CD4-positive, alpha-beta T cell treated with Interleukin-17A for 1 hour (primary cell): Measurements from ENCODE around the gene POU2AF3.
"Not testable (repeated sequence)": the region's sequence is repeated elsewhere in the genome, so short reads cannot be mapped to it uniquely, and the experiment has no call there.

Experiments
- DNase-seq: peaks from one replicate; pipeline ENCODE4 v3.0.0-alpha.2; 2020

POU2AF3 gene, protein sequence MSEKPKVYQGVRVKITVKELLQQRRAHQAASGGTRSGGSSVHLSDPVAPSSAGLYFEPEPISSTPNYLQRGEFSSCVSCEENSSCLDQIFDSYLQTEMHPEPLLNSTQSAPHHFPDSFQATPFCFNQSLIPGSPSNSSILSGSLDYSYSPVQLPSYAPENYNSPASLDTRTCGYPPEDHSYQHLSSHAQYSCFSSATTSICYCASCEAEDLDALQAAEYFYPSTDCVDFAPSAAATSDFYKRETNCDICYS

DNA sequence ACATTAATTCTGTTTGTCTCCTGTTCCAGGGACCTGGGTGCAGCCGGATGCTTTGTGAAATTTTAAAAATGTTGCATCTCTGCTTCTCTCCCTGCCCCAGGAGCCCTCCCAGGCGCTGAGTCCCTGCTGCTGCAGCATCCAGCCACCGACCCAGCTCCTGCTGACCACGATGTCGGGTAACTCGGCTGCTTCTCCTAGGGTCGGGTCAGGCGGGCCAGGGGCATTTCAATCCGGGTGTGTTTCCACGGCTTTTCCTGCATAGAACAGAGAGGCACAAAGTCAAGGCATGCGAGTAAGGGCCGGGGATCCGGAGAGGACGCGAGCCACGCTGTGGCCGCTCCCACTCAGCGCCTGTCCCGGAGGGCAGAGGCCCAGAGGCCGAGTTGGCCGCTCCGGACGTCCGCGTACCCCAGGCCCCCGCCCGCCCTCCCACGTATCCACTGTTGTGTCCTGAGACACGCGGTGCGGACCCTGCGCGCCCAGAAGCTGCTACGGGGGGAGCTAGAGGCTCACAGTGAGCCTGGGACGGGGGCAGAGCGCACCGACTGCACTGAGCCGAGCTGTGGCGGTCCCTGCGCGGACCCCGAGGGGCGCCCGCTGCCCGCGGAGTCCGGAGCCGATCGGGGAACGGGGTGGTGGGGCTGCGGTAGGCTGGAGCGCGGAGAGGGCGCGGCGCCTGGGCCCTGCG, at the start of gene POU2AF3:
TSS of gene POU2AF3 (plus strand) at position 134 of the 688 bp plus-strand sequence. CDS start at position 170, 36 bp downstream.
- DNase-seq: no peak

DNA sequence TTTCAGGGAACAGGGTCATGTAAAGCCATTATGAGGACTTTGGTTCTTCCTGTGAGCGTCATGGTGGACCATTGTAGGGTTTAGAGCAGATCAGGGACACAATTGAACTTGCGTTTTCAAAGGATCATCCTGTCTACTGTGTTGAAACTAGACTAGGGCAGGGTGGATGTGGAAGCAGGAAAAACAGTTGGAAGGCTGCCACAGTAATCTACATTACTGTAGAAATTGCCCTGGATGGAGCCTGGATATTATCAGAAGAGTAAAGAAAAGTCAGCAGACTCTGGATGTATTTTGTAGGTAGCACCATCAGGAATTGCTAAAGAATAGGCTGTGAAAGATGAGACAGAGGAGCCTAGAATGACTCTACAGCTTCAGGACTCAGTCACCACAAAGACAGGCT, 47.4 kb upstream of the POU2AF3 start:
- no peak for DNase-seq

DNA sequence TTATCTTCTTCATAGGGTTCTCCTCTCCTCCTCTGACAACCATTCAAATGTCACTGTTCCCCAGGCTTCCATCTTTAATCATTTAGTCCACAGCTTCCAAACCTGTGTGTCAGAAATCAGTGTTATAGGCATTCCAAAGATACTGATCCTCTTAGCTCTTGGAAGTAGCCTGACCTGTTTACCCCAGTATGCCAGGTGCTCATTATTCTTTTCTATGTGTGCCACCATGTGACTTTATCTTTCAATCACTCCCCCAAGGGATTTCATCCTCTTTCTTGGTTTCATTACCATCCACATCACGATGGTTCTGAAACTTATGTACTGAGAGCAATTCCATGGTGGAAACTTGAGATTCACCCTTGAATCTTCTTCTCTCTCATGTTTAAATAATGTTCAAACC, 45.2 kb upstream of the POU2AF3 start:
- DNase-seq: no peak

DNA sequence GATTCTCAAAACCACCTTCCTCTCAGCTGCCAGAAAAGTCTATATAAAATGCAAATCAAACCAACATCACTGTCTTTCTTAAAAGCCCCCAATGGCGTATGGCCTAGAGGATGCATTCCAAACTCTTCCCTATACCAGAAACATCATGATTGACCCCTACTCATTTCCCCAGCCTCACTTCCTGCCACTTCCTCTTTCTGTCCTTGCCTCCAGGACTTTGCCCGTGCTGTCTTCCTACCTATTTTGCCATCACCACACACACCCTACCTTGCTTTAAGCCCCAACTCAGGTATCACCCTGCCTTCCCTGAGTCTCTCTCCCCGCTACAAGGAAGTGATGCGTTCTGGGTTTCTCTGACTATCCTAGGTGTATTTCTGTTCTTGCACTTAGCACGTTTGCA, 44.7 kb upstream of the POU2AF3 start:
- no peak for DNase-seq

DNA sequence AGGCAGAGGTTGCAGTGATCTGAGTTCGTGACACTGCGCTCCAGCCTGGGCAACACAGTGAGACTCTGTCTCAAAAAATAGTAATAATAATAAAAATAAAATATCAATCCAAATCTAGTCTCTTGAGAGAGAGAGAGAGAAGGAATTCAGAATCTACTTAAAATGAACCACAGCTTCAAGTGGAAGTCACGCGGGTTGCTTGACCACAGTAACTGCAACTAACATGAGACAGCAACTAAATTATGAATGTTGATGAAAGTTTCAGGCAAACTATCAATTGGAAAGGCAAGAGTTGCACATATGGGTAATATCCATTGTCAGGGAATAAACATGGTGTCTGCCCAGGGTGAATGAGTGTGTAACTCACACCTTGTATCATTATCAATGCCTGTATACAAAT, 40.3 kb upstream of the POU2AF3 start:
- DNase-seq: no peak

DNA sequence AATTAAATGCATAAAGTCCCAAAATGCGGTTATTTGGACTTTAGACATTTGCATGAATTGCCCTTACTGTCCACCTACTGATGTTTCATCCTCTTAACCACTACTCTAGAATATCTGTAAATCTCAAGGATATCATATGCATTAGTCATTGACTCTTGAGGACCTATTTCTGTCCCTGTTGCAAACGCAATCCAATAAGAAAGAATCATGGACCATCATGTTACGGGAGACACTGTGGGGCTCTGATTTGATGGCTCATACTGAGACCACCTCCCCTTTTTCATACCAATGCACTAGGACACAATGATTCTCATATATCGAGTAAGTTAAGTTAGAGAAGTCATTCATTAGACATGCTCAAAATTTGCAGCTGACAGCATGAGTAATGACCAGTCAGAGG, 38.5 kb upstream of the POU2AF3 start:
- DNase-seq: no peak

DNA sequence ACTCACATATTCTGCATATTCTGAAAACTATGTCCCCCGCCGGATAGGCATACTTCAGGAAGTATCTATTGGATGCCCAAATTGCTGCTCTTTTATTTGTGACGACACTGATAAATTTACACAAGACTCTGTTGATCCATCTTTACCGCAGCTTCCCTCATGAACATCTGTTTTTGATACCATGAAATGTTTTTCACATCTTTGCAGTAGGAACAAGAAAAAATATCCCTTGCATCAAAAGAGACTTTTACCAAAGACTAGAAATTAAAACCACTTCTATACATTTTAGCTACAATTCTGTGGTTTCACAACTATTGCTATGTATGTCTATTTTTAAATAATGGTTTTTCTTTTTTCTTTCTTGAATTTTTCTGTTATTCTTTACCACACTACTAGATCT, 37.5 kb upstream of the POU2AF3 start:
- no peak for DNase-seq

DNA sequence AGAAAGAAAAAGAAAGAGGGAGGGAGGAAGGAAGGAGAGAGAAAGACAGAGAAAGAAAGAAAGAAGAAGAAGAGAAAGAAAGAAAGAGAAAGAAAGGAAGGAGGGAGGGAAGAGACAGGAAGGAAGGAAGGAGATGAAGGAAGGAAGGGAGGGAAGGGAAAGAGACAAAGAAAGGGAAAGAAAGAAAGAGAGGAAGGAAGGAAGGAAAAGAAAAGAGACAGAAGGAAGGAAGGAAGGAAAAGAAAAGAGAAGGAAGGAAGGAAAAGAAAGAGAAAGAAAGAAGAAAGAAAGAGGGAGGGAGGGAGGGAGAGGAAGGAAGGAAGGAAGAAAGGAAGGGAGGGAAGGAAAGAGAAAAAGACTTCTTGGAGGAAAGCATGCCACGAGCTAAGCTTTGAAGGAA, 33.7 kb upstream of the POU2AF3 start:
- no peak for DNase-seq

DNA sequence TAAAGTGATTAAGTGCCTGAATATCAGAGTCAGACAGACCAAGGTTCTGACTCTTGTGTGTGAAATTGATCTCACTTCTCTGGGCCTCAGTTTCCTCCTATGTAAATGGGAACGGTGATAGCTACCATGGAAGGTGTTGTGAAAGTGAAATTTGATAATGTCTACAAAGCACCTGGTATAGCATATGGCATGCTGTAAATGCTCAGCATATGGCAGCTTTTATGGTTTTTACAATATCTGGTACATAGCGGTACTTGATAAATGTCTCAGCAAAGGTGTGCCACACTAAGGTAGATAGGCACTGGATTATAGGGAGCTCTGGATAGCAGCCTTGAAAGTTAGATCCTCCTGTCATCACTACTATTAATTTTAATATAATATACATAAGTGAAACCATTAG, 32.9 kb upstream of the POU2AF3 start:
- no peak for DNase-seq

DNA sequence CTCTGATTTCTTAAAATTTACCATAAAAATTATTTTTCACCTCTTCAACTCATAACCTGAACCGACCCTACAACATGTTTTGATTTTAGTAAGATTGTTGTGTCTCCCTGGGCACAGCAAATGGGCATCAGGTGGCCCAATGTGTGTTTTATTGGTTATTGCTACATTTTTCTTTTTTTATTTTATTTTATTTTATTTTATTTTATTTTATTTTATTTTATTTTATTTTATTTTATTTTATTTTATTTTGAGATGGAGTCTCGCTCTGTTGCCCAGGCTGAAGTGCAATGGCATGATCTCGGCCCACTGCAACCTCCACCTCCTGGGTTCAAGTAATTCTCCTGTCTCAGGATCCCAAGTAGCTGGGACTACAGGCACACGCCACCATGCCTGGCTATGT, 30.0 kb upstream of the POU2AF3 start:
- DNase-seq: not testable (repeated sequence)

DNA sequence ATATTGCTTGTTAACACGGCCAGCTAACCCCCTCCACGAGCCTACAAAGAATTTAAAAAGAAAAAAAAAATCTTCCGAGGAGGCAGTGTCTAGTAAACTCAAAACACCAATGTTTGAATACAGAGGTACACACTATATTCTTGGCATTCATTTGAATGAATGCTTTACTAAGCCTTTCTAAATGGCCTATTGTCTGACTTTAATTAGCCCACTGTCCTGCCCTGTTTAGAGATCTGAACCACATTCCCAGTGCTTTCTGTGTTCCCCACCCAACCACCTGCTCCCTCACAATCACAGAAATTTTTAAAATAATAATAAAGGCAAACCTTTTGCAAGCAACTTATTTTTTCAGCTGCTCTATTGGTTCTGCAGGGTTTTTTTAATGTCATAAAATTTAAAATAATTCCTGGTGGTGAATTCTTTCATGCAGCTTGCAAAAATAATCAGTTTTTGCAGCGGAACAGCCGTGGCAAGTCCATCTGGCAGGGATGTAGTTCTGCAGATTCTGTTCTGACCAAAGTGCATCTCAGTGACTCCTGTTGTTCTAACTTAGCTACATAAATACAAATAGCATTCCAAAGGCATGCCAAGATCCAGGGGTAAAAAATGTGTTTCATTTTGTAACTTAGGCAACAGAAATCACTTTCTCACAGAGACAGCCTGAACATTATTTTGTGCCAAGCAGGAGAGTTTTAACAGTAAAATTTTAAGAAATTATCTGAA, 29.0 kb upstream of the POU2AF3 start:
- DNase-seq: no peak

DNA sequence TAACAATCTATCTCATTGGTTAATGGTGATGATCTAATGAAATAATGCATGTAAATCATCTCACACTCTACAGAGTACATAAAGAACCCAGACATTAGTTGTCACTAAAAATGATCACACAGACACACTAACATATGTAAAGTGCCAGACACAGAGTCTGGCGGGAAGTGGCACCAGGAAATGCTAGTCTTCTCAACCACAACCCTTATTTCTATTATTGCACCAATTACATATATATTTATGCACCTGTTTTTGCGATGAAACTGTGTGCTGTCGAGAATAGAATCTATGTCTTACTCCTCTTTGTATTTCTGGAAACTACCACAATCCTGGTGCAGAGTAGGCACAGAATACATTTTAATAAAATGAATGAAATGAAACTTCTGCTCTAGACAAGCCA, 25.9 kb upstream of the POU2AF3 start:
- no peak for DNase-seq

DNA sequence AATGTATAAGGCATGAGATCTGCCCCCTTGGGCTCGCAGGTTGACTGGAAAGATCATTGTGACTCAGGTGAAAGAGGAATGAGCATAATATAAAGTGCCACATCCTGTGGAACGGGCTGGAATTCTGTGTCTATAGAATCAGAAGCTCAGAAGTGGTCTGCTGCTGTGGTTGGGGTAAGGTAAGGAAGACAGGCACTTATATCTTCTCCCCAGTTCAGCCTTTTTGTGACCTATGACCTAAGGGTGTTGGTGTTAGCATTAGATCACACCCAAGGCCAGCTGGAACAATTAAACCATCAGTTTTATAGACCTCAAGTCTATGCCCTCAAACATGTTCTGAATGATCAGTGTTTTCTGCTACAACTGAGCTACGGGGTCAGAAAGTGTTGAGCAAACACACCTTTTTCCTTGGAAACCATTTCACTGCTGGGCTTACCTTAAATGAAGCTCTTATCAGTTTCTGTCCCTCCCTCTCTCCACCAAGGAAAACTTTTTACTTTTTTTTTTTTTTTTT, 15.7 kb upstream of the POU2AF3 start:
- DNase-seq: no peak

DNA sequence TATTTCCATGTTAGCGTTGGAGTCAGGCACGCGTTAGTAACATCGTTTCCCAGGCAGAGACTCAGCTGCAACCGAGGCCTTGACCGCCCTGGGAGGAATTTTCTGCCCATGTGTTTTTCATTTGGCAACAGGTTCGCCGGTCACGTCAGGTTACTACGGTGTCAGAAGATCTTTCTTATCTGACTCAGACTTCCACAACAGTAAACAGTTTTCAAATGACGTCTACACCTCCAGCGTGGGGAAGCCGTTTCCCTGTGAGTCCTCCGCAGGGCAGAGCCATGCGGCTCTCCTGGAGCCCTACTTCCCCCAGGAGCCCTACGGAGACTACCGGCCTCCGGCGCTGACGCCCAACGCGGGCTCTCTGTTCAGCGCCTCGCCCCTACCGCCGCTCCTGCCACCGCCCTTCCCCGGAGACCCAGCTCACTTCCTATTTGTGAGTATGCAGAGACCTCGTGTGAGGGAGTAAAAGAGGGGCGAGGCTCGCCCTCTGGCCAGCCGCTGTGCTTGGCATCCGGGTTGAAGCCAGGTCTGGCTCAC, 14.3 kb upstream of the POU2AF3 start:
- no peak for DNase-seq

DNA sequence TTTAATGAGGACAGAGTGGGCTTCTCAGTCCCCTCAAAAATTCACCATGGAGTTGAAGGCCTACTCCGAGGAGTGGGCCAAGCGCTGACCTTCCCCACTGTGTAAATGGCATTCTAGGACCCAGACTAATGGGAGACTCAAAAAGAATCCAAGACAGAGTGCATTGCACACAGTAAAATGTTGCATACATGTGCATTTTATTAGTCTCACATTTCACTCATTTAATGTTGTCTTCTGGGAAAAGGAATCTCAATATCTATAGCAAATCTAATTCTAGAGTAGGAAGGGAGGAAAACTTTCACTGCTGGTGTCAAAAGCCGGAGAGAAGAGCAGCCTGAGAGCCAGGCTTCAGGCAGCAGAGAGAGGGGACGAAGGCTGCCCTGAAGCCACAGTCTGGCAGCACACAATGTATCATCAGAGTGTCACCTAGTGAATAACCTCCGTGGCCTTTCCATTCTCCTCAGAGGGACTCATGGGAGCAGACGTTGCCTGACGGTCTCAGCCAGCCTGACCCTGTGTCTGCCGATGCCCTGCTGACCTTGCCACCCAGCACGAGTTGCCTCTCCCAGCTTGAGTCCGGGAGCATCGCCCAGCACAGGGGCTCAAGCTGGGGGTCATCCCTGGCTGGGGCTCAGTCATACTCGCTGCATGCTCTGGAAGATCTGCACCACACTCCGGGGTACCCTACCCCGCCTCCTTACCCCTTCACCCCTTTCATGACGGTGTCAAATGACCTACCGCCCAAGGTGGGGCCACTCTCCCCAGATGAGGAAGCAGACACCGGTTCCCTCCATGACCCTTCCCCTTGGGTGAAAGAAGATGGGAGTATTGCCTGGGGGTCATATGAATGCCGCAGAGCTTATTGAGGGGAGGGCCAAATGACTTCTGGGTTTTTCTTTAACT, 12.9 kb upstream of the POU2AF3 start:
- no peak for DNase-seq

DNA sequence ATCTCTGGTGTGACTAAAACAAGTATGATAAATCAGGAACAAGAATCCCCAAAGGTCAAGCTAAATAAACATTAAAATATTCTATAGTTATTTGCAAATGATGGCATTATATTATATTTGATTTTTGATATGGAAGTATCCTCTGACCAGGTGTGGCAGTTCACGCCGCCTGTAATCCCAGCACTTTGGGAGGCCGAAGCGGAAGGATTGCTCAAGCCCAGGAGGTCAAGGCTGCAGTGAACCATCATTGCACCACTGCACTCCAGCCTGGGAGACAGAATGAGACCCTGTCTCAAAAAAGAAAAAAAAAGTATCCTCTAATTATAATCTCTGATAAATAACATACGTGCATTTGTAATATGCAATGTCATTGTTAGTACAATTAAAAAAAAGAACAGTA, 6.6 kb upstream of the POU2AF3 start:
- no peak for DNase-seq

DNA sequence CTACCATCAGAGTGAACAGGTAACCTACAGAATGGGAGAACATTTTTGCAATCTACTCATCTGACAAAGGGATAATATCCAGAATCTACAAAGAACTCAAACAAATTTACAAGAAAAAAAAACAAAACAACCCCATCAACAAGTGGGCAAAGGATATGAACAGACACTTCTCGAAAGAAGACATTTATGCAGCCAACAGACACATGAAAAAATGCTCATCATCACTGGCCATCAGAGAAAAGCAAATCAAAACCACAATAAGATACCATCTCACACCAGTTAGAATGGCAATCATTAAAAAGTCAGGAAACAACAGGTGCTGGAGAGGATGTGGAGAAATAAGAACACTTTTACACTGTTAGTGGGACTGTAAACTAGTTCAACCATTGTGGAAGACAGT, 5.9 kb upstream of the POU2AF3 start:
- DNase-seq: not testable (repeated sequence)

DNA sequence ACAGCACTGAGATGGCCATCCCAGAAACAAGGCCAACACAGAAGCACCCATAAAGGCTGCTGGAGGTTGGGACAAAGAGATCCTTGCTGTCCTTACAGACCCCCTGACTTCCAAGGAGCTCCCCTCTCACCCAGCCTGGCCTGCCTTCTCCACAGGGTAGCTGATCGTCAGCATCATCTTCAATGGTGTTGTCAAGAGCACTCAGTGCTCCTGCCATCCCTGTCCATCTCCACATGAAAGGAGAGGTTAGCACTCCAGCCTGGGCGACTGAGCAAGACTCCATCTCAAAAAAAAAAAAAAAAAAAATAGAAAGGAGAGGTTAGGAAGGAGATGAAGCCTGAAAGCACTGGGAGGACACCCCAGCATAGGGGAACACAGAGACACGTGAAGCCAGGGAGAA, 2.1 kb upstream of the POU2AF3 start:
- DNase-seq: no peak

DNA sequence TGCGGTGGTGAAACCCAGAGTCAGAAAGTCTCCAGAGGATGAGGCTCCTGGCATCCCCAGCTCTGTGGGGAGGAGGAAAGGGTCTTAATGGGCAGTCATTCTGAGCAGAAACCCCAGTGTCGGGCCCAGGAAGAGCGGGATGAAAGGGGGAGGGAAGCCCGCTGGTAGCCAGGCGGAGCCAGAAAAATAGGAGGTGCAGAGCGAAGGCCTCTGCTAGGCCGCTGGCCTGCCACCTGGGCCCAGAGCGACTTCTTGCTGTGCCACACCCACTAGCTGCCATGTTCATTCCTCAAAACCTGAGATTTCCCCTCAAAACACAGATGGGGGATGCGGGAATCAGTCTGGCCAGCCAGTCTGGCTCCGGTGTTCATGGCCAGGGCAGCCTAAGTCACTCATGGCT, 650 bp upstream of the POU2AF3 start:
- DNase-seq: no peak

DNA sequence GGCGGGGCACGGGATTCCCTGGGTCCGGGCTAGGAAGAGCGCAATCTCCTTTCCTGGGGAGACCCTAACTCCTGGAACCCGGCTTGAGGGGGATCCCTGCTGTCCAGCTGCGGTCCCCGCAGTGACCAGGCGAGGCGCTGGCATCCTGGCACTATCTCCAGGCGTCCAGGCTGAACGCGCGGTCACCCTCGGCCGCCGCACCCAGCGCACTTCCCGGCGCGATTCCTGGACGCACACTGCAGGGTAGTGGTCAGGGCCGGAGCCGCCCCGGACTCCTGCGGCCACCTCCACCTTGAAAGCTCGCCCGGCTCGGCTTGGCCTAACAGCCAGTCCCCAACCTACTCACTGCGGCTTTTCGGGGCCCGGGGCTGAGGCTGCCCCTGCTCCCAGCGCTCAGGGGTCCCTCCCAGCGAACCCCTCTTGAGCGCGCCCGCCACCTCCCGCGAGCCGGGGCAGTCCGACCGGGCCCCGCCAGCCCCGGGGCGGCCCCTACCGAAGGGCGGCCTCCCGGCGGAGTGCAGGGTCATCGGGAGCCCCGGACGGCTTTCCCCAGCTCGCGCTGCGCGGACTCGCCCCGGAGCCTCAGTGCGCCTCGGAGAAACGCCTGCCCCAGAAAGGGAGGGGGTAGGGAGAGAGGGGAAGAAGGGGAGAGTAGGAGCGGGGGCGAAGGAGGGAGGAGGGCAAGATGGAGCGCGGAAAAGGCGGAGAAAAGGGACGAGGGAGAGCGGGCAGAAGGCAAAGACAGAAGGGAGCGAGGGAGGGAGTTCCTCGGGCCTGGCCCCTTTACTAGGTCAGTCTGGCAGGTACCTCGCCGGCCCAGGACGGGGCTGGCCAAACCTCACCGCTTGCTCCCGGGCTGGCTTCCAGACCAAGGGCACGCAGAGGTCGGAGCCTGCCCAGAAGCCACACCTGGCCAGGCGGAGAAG, 1.0 kb downstream of the POU2AF3 start:
- DNase-seq: no peak

DNA sequence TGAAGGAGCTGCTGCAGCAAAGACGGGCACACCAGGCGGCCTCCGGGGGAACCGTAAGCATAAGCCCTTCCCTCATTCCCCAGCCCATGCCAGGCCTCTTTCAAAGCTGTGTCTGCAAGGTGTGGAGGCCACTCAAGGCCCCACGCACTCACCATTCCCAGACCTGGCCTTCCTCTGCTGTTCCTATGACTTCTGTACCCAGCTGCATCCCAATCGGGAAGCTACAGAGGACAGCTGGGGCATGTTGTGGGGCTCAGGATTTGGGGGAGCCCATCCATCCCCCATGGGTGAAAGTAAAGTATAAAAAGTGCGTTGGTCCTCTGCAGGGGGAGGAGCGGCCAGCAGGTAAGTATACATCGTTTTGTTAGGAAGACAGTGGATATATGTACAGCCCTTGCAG, 2.2 kb downstream of the POU2AF3 start:
- DNase-seq: no peak
